ENCODE measurements around the gene IGFLR1. TPM values are rescaled to one million over a fixed set of nuclear protein-coding genes. Genes with fewer than 3 reads are reported as not detected.

The IGFLR1 gene
- total RNA-seq, 1 donor from 2014 or later, result 3.8 TPM

- no peak overlapping the region for H3K27ac Mint-ChIP-seq
- no peak overlapping the region for H3K4me3 Mint-ChIP-seq
- TF ChIP-seq CTCF (conservative IDR thresholded peaks at IDR 0.05), result no peak
- no peaks in the 10 kb centered on the region for H3K9me3 Mint-ChIP-seq
- peaks cover 5% of the 10 kb centered on the region for H3K27me3 Mint-ChIP-seq
- no peaks in the 10 kb centered on the region for H3K36me3 Mint-ChIP-seq
- H3K4me1 Mint-ChIP-seq (ENCODE audit: unreplicated experiment), result no peaks in the 10 kb centered on the region
- DNase-seq (ENCODE audit: extremely low spot score, unreplicated experiment), result no peak
These were observed 47.1 kb upstream of the IGFLR1 start for GRCh38 chr19:35789195-35789977.

- Mint-ChIP-seq H3K9me3 (no peaks in the 10 kb centered on the region), H3K4me1 (ENCODE audit: unreplicated experiment) (no peaks in the 10 kb centered on the region), H3K36me3 (no peaks in the 10 kb centered on the region), H3K4me3 (no peak overlapping the region), H3K27ac (no peak overlapping the region), H3K27me3 (no peaks in the 10 kb centered on the region)
- DNase-seq (ENCODE audit: extremely low spot score, unreplicated experiment), result no peak
- TF ChIP-seq CTCF (conservative IDR thresholded peaks at IDR 0.05), result no peak
These were observed 46.1 kb upstream of the IGFLR1 start for GRCh38 chr19:35788205-35788960.

- H3K4me3 Mint-ChIP-seq, result no peak overlapping the region
These were observed 45.1 kb upstream of the IGFLR1 start for GRCh38 chr19:35787227-35787799.

GRCh38 chr19:35786299-35787160, 44.3 kb upstream of the IGFLR1 start:
- no peak for DNase-seq (ENCODE audit: extremely low spot score, unreplicated experiment)
- Mint-ChIP-seq H3K27me3 (no peaks in the 10 kb centered on the region), H3K36me3 (peaks cover 6% of the 10 kb centered on the region), H3K9me3 (no peaks in the 10 kb centered on the region), H3K4me1 (ENCODE audit: unreplicated experiment) (no peaks in the 10 kb centered on the region), H3K27ac (no peak overlapping the region), H3K4me3 (no peak overlapping the region)
- no peak for TF ChIP-seq CTCF (conservative IDR thresholded peaks at IDR 0.05)

More at GRCh38 chr19:35787227-35787799, 45.1 kb upstream of the IGFLR1 start:
- DNase-seq (ENCODE audit: extremely low spot score, unreplicated experiment), result no peak
- no peaks in the 10 kb centered on the region for H3K27me3 Mint-ChIP-seq
- no peaks in the 10 kb centered on the region for H3K4me1 Mint-ChIP-seq (ENCODE audit: unreplicated experiment)
- H3K27ac Mint-ChIP-seq, result no peak overlapping the region
- TF ChIP-seq CTCF (conservative IDR thresholded peaks at IDR 0.05), result no peak
- peaks cover 6% of the 10 kb centered on the region for H3K36me3 Mint-ChIP-seq
- H3K9me3 Mint-ChIP-seq, result no peaks in the 10 kb centered on the region

- Mint-ChIP-seq H3K27ac (no peak overlapping the region), H3K4me3 (no peak overlapping the region), H3K36me3 (peaks cover 6% of the 10 kb centered on the region), H3K4me1 (ENCODE audit: unreplicated experiment) (no peaks in the 10 kb centered on the region), H3K27me3 (no peaks in the 10 kb centered on the region), H3K9me3 (no peaks in the 10 kb centered on the region)
- DNase-seq (ENCODE audit: extremely low spot score, unreplicated experiment), result no peak
- TF ChIP-seq CTCF (conservative IDR thresholded peaks at IDR 0.05), result no peak
These were observed 43.0 kb upstream of the IGFLR1 start for GRCh38 chr19:35785339-35785627.

All from type B pancreatic cell (in vitro differentiated cells).